Stomach (tissue), 4 donors: ENCODE data around the gene CRACDL.

ENCODE experiments used
- POLR2A ChIP-seq, 4 donors: fragments of 450-650 bp; IDR thresholded peaks; one replicate each; pipeline ENCODE4 v1.6.1; 2016; ENCODE audit warnings: antibody characterized with exemption in 4 of 4, control low read depth in 2 of 4, mild to moderate bottlenecking in 1 of 4, moderate library complexity in 1 of 4
- POLR2AphosphoS5 ChIP-seq, 3 donors: sonication (generic); formaldehyde crosslinking; IDR thresholded peaks; one replicate each; pipeline ENCODE4 v1.6.1; 2016; ENCODE audit warnings: antibody characterized with exemption in 3 of 3

GRCh38 chr2:98821629-98822135, 114.3 kb downstream of the CRACDL start:
- no peak for TF ChIP-seq POLR2A (IDR thresholded peaks at IDR 0.05)
- no peak for TF ChIP-seq POLR2AphosphoS5 (IDR thresholded peaks at IDR 0.05)
